ENCODE measurements around the gene CXCL12. TPM values are rescaled to one million over a fixed set of nuclear protein-coding genes. Genes with fewer than 3 reads are reported as not detected.

CXCL12 gene
- total and polyA plus RNA-seq, 4 donors = 23.7 to 91.4 (median 51.8) TPM

GRCh38 chr10:44358080-44358771, 26.7 kb downstream of the CXCL12 start:
- peak; percentile 52 to 90 (median 81) for DNase-seq
- no peak for ATAC-seq (ENCODE audit: insufficient read depth, low FRiP score)
- Histone ChIP-seq H3K9me3 (ENCODE audit: control insufficient read depth in 4 of 4, insufficient read depth in 3 of 4, low read length in 3 of 4) (no peaks in the 10 kb centered on the region), H3K9ac (ENCODE audit: insufficient read depth in 1 of 2, low read length in 2 of 2) (no peak overlapping the region), H3K4me3 (no peak overlapping the region), H3K36me3 (ENCODE audit: control insufficient read depth in 4 of 4, insufficient read depth in 4 of 4, low read length in 4 of 4) (no peaks in the 10 kb centered on the region), H3K27ac (ENCODE audit: low read depth in 1 of 2, low read length in 1 of 2) (no peak overlapping the region), H3K4me1 (ENCODE audit: control insufficient read depth in 5 of 5, insufficient read depth in 5 of 5, low read length in 5 of 5) (peaks cover 0 to 49% (median 16%) of the 10 kb centered on the region in 5 donors), H3K27me3 (ENCODE audit: control insufficient read depth in 3 of 3, insufficient read depth in 3 of 3, low read length in 2 of 3) (no peaks in the 10 kb centered on the region)
- WGBS, 2 donors = 61 to 76% methylated on average over 8 of the region's 8 CpGs
- TF ChIP-seq CTCF (IDR thresholded peaks at IDR 0.05; ENCODE audit: control extremely low read depth, extremely low read depth) = no peak

- Histone ChIP-seq H3K27me3 (ENCODE audit: control insufficient read depth in 3 of 3, insufficient read depth in 3 of 3, low read length in 2 of 3) (no peaks in the 10 kb centered on the region), H3K27ac (ENCODE audit: low read depth in 1 of 2, low read length in 1 of 2) (no peak overlapping the region), H3K9ac (ENCODE audit: insufficient read depth in 1 of 2, low read length in 2 of 2) (no peak overlapping the region), H3K9me3 (ENCODE audit: control insufficient read depth in 4 of 4, insufficient read depth in 3 of 4, low read length in 3 of 4) (peaks cover 0 to 3% (median 0%) of the 10 kb centered on the region in 4 donors), H3K4me1 (ENCODE audit: control insufficient read depth in 5 of 5, insufficient read depth in 5 of 5, low read length in 5 of 5) (peaks cover 0 to 59% (median 19%) of the 10 kb centered on the region in 5 donors), H3K36me3 (ENCODE audit: control insufficient read depth in 4 of 4, insufficient read depth in 4 of 4, low read length in 4 of 4) (no peaks in the 10 kb centered on the region), H3K4me3 (no peak overlapping the region)
- WGBS, 2 donors = 79 to 87% methylated on average over 10 of the region's 10 CpGs
- no peak for TF ChIP-seq CTCF (IDR thresholded peaks at IDR 0.05; ENCODE audit: control extremely low read depth, extremely low read depth)
- ATAC-seq (ENCODE audit: insufficient read depth, low FRiP score) = no peak
- no peak for DNase-seq
These were observed 27.8 kb downstream of the CXCL12 start for GRCh38 chr10:44357023-44357540.

- Histone ChIP-seq H3K4me3 (no peak overlapping the region), H3K36me3 (ENCODE audit: control insufficient read depth in 4 of 4, insufficient read depth in 4 of 4, low read length in 4 of 4) (no peaks in the 10 kb centered on the region), H3K9me3 (ENCODE audit: control insufficient read depth in 4 of 4, insufficient read depth in 3 of 4, low read length in 3 of 4) (peaks cover 0 to 3% (median 0%) of the 10 kb centered on the region in 4 donors), H3K27ac (ENCODE audit: low read depth in 1 of 2, low read length in 1 of 2) (no peak overlapping the region), H3K4me1 (ENCODE audit: control insufficient read depth in 5 of 5, insufficient read depth in 5 of 5, low read length in 5 of 5) (peaks cover 0 to 66% (median 26%) of the 10 kb centered on the region in 5 donors), H3K27me3 (ENCODE audit: control insufficient read depth in 3 of 3, insufficient read depth in 3 of 3, low read length in 2 of 3) (no peaks in the 10 kb centered on the region), H3K9ac (ENCODE audit: insufficient read depth in 1 of 2, low read length in 2 of 2) (no peak overlapping the region)
- WGBS, 2 donors = 83 to 88% methylated on average over 20 of the region's 20 CpGs
- no peak for DNase-seq
- TF ChIP-seq CTCF (IDR thresholded peaks at IDR 0.05; ENCODE audit: control extremely low read depth, extremely low read depth) = no peak
- no peak for ATAC-seq (ENCODE audit: insufficient read depth, low FRiP score)
These were observed 28.5 kb downstream of the CXCL12 start for GRCh38 chr10:44356139-44357022.

Measured in lung (tissue), 12 donors.